Liver (tissue), 9 donors: ENCODE measurements around the gene CNTN5. TPM values are rescaled to one million over a fixed set of nuclear protein-coding genes. Genes with fewer than 3 reads are reported as not detected.

Experiments
- DNase-seq: peaks from one replicate; pipeline ENCODE4 v3.0.0-alpha.2; 2017; ENCODE audit warnings: low spot score
- H3K27ac ChIP-seq, 2 donors: one replicate each; pipeline ENCODE4 v1.7.0; 2013; ENCODE audit warnings: inconsistent platforms in 2 of 2, low read length in 2 of 2, control low read depth in 1 of 2, low read depth in 1 of 2, mild to moderate bottlenecking in 1 of 2
- H3K27me3 ChIP-seq, 4 donors: one replicate each; pipeline versions ENCODE4 v1.6.1 to v1.7.0; 2013; ENCODE audit warnings: low read length in 3 of 4, inconsistent platforms in 1 of 4, mild to moderate bottlenecking in 1 of 4, moderate library complexity in 1 of 4; ENCODE audit not compliant: control insufficient read depth in 4 of 4, insufficient read depth in 4 of 4
- H3K36me3 ChIP-seq, 4 donors: one replicate each; pipeline versions ENCODE4 v1.6.1 to v1.7.0; 2013; ENCODE audit warnings: low read length in 3 of 4, mild to moderate bottlenecking in 3 of 4, low read depth in 1 of 4, moderate library complexity in 1 of 4; ENCODE audit not compliant: control insufficient read depth in 4 of 4, insufficient read depth in 3 of 4
- H3K4me1 ChIP-seq, 4 donors: one replicate each; pipeline versions ENCODE4 v1.6.1 to v1.7.0; 2013; ENCODE audit warnings: low read length in 3 of 4, mild to moderate bottlenecking in 3 of 4, moderate library complexity in 1 of 4; ENCODE audit not compliant: control insufficient read depth in 4 of 4, insufficient read depth in 4 of 4
- H3K4me3 ChIP-seq, 3 donors: one replicate each; pipeline versions ENCODE4 v1.6.1 to v1.7.0; 2013; ENCODE audit warnings: low read length in 3 of 3, control low read depth in 1 of 3, low read depth in 1 of 3, mild to moderate bottlenecking in 1 of 3
- H3K9ac ChIP-seq, 2 donors: one replicate each; pipeline ENCODE4 v1.7.0; 2013; ENCODE audit warnings: low read length in 2 of 2, mild to moderate bottlenecking in 2 of 2, moderate library complexity in 2 of 2, control low read depth in 1 of 2, low read depth in 1 of 2
- H3K9me3 ChIP-seq, 4 donors: one replicate each; pipeline versions ENCODE4 v1.6.1 to v1.7.0; 2013; ENCODE audit warnings: low read length in 3 of 4; ENCODE audit not compliant: control insufficient read depth in 4 of 4
- ATF3 ChIP-seq: IDR thresholded peaks from 2 replicates; pipeline ENCODE4 v1.6.1; 2016; ENCODE audit warnings: antibody characterized with exemption
- EGR1 ChIP-seq, 2 donors: IDR thresholded peaks; 2 replicates each; pipeline ENCODE4 v1.6.1; 2016 to 2018; ENCODE audit warnings: antibody characterized with exemption in 2 of 2, low read depth in 2 of 2
- FOXA1 ChIP-seq: IDR thresholded peaks from 2 replicates; pipeline ENCODE4 v1.6.1; 2016; ENCODE audit warnings: antibody characterized with exemption
- FOXA2 ChIP-seq: IDR thresholded peaks from 2 replicates; pipeline ENCODE4 v1.6.1; 2016; ENCODE audit warnings: antibody characterized with exemption
- GABPA ChIP-seq, 2 donors: IDR thresholded peaks in 1 of 2; conservative IDR thresholded peaks in 1 of 2; 2 replicates each; pipeline ENCODE4 v1.6.1; 2016; ENCODE audit warnings: antibody characterized with exemption in 2 of 2, mild to moderate bottlenecking in 1 of 2, moderate library complexity in 1 of 2
- HNF4A ChIP-seq, 2 donors: conservative IDR thresholded peaks; 2 replicates each; pipeline ENCODE4 v1.6.1; 2016; ENCODE audit warnings: antibody characterized with exemption in 2 of 2, mild to moderate bottlenecking in 2 of 2
- HNF4G ChIP-seq: IDR thresholded peaks from 2 replicates; pipeline ENCODE4 v1.6.1; 2016; ENCODE audit warnings: antibody characterized with exemption
- JUND ChIP-seq, 2 donors: IDR thresholded peaks; 2 replicates each; pipeline ENCODE4 v1.6.1; 2016; ENCODE audit warnings: antibody characterized with exemption in 2 of 2
- NR2F2 ChIP-seq: IDR thresholded peaks from 2 replicates; pipeline ENCODE4 v1.6.1; 2016; ENCODE audit warnings: antibody characterized with exemption
- RAD21 ChIP-seq, 2 donors: IDR thresholded peaks; 2 replicates each; pipeline ENCODE4 v1.6.1; 2016; ENCODE audit warnings: antibody characterized with exemption in 2 of 2, mild to moderate bottlenecking in 2 of 2
- RXRA ChIP-seq, 2 donors: IDR thresholded peaks; 2 replicates each; pipeline ENCODE4 v1.6.1; 2017 to 2018; ENCODE audit warnings: antibody characterized with exemption in 2 of 2, mild to moderate bottlenecking in 1 of 2
- SP1 ChIP-seq: IDR thresholded peaks from 2 replicates; pipeline ENCODE4 v1.6.1; 2018; ENCODE audit warnings: antibody characterized with exemption, mild to moderate bottlenecking
- TAF1 ChIP-seq: conservative IDR thresholded peaks from 2 replicates; pipeline ENCODE4 v1.6.1; 2016; ENCODE audit warnings: antibody characterized with exemption, mild to moderate bottlenecking
- YY1 ChIP-seq: IDR thresholded peaks from 2 replicates; pipeline ENCODE4 v1.6.1; 2016; ENCODE audit warnings: antibody characterized with exemption, mild to moderate bottlenecking
- ZBTB33 ChIP-seq: IDR thresholded peaks from 2 replicates; pipeline ENCODE4 v1.6.1; 2016; ENCODE audit warnings: antibody characterized with exemption
- WGBS: extraction: QIAGEN DNeasy Blood & Tissue Kit; methylation state at CpG from one replicate; pipeline ENCODE4 v1.1.7; 2013; 5-methylcytosine and 5-hydroxymethylcytosine counted together
- polyA plus RNA-seq, 2 donors: library from polyadenylated mRNA; stranded (reverse) in 1 of 2; unstranded in 1 of 2; fragments of 200-250 nt in 1 of 2; fragments of >200 nt in 1 of 2; fragmentation: Nextera tagmentation in 1 of 2; extraction: Ambion mirVana in 1 of 2; gene quantifications; one replicate each; pipeline versions ENCODE4 v1.2.1 to v1.2.3, GENCODE V29; 2013 to 2015
- total RNA-seq, 2 donors: library from RNA; depleted of rRNA; stranded (reverse); fragments of >200 nt; gene quantifications; one replicate each; pipeline ENCODE4 v1.2.3, GENCODE V29; 2014
- TF ChIP-seq, protein P1 (sequence below): IDR thresholded peaks from 2 replicates; pipeline ENCODE4 v1.6.1; 2016; ENCODE audit warnings: antibody characterized with exemption, mild to moderate bottlenecking
- TF ChIP-seq, protein P2 (sequence below): fragments of 150-350 bp; IDR thresholded peaks from 2 replicates; pipeline ENCODE4 v1.5.1; 2017; ENCODE audit warnings: improper control_type of control experiment, low read depth, low read length; ENCODE audit not compliant: missing input control
- TF ChIP-seq, protein P3 (sequence below): IDR thresholded peaks from 2 replicates; pipeline ENCODE4 v1.6.1; 2016; ENCODE audit warnings: antibody characterized with exemption
- donor health status: healthy.
- donor health status: healthy.
- donor health status: healthy.
- donor health status: healthy.
- donor health status: healthy.

CNTN5 gene
- total and polyA plus RNA-seq, 4 donors, result 0.01 to 0.08 (median 0.04) TPM

- H3K9me3 ChIP-seq, result no peaks in the 10 kb centered on the region
- TF ChIP-seq HNF4A (conservative IDR thresholded peaks at IDR 0.05), result no peak
- TF ChIP-seq, protein P1, sequence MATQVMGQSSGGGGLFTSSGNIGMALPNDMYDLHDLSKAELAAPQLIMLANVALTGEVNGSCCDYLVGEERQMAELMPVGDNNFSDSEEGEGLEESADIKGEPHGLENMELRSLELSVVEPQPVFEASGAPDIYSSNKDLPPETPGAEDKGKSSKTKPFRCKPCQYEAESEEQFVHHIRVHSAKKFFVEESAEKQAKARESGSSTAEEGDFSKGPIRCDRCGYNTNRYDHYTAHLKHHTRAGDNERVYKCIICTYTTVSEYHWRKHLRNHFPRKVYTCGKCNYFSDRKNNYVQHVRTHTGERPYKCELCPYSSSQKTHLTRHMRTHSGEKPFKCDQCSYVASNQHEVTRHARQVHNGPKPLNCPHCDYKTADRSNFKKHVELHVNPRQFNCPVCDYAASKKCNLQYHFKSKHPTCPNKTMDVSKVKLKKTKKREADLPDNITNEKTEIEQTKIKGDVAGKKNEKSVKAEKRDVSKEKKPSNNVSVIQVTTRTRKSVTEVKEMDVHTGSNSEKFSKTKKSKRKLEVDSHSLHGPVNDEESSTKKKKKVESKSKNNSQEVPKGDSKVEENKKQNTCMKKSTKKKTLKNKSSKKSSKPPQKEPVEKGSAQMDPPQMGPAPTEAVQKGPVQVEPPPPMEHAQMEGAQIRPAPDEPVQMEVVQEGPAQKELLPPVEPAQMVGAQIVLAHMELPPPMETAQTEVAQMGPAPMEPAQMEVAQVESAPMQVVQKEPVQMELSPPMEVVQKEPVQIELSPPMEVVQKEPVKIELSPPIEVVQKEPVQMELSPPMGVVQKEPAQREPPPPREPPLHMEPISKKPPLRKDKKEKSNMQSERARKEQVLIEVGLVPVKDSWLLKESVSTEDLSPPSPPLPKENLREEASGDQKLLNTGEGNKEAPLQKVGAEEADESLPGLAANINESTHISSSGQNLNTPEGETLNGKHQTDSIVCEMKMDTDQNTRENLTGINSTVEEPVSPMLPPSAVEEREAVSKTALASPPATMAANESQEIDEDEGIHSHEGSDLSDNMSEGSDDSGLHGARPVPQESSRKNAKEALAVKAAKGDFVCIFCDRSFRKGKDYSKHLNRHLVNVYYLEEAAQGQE, result no peak
- TF ChIP-seq FOXA1, result no peak
- TF ChIP-seq YY1, result no peak
- H3K9ac ChIP-seq, result no peak overlapping the region
- H3K4me3 ChIP-seq, result no peak overlapping the region
- no peaks in the 10 kb centered on the region for H3K27me3 ChIP-seq
- DNase-seq, result no peak
- no peak overlapping the region for H3K27ac ChIP-seq
- WGBS, result 96% methylated on average over 1 of the region's 1 CpG
- H3K4me1 ChIP-seq, result peaks cover 0 to 7% (median 3%) of the 10 kb centered on the region in 4 donors
- H3K36me3 ChIP-seq, result no peaks in the 10 kb centered on the region
Measured at GRCh38 chr11:99256614-99257013, 235.9 kb downstream of the CNTN5 start.

DNA sequence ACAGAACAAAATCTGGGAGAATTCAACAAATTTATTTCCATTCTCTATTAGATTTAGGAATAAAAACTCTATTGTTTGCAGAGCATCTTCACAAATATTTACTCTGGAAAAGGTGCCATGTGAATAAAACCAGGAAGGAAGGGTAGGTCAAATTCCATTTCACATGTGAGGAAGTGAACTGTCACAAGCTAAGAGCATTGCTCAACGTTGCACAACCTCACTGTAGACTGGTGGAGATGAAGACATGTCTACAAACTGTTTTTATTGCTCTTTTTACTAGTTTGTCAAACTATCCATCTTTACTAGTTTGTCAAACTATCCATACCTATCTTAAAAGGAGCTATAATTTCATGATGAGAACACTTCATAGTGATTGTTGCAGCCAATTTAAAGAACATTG is 236.4 kb downstream of the CNTN5 start:
- Histone ChIP-seq H3K27me3 (no peaks in the 10 kb centered on the region), H3K4me3 (no peak overlapping the region), H3K9ac (no peak overlapping the region), H3K9me3 (no peaks in the 10 kb centered on the region), H3K27ac (no peak overlapping the region), H3K36me3 (no peaks in the 10 kb centered on the region), H3K4me1 (peaks cover 0 to 7% (median 3%) of the 10 kb centered on the region in 4 donors)
- 6% methylated on average over 1 of the region's 1 CpG for WGBS
- peak; percentile 55 to 63 for TF ChIP-seq RAD21 (IDR thresholded peaks at IDR 0.05)
- TF ChIP-seq ATF3, result no peak
- TF ChIP-seq, protein P2, sequence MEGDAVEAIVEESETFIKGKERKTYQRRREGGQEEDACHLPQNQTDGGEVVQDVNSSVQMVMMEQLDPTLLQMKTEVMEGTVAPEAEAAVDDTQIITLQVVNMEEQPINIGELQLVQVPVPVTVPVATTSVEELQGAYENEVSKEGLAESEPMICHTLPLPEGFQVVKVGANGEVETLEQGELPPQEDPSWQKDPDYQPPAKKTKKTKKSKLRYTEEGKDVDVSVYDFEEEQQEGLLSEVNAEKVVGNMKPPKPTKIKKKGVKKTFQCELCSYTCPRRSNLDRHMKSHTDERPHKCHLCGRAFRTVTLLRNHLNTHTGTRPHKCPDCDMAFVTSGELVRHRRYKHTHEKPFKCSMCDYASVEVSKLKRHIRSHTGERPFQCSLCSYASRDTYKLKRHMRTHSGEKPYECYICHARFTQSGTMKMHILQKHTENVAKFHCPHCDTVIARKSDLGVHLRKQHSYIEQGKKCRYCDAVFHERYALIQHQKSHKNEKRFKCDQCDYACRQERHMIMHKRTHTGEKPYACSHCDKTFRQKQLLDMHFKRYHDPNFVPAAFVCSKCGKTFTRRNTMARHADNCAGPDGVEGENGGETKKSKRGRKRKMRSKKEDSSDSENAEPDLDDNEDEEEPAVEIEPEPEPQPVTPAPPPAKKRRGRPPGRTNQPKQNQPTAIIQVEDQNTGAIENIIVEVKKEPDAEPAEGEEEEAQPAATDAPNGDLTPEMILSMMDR, result no peak
- TF ChIP-seq HNF4G, result peak; percentile 86
- peak; percentile 76 for TF ChIP-seq FOXA1
- no peak for TF ChIP-seq TAF1
- TF ChIP-seq FOXA2, result peak; percentile 90
- peak; percentile 54 to 79 for TF ChIP-seq RXRA (IDR thresholded peaks at IDR 0.05)
- peak; percentile 92 for TF ChIP-seq ZBTB33
- TF ChIP-seq HNF4A (conservative IDR thresholded peaks at IDR 0.05), result peak; percentile 95 to 98
- TF ChIP-seq, protein P1, result peak; percentile 60
- TF ChIP-seq, protein P3, sequence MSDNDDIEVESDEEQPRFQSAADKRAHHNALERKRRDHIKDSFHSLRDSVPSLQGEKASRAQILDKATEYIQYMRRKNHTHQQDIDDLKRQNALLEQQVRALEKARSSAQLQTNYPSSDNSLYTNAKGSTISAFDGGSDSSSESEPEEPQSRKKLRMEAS, result peak; percentile 87
- peak; percentile 8 for TF ChIP-seq NR2F2
- peak in 1 of 2 donors; percentile 74 for TF ChIP-seq EGR1 (IDR thresholded peaks at IDR 0.05; ENCODE audit: low read depth in 2 of 2)
- TF ChIP-seq YY1, result peak; percentile 74
- TF ChIP-seq GABPA (IDR thresholded peaks at IDR 0.05 in 1 of 2, conservative IDR thresholded peaks at IDR 0.05 in 1 of 2), result peak in 1 of 2 donors; percentile 73
- TF ChIP-seq JUND (IDR thresholded peaks at IDR 0.05), result peak; percentile 69 to 82
- TF ChIP-seq SP1, result peak; percentile 87
- no peak for DNase-seq
